SK-N-SH (cell line): Measurements from ENCODE around the gene PEAK1.

Experiments used
- CTCF ChIP-seq: fragments of 200-600 bp; sonication (generic); IDR thresholded peaks from 2 replicates; pipeline ENCODE4 v1.6.1; 2017; ENCODE audit warnings: antibody characterized with exemption, mild to moderate bottlenecking, moderate library complexity
- EP300 ChIP-seq, 2 experiments: IDR thresholded peaks; 2 replicates each; pipeline versions ENCODE4 v1.4.0 to v1.6.1; 2012; ENCODE audit warnings: borderline replicate concordance in 1 of 2, low read depth in 1 of 2, low read length in 1 of 2
- EZH2phosphoT487 ChIP-seq: fragments of 200-600 bp; sonication (generic); IDR thresholded peaks from 2 replicates; pipeline ENCODE4 v1.6.1; 2017; ENCODE audit warnings: low read depth, mixed run types, mild to moderate bottlenecking, antibody characterized with exemption, moderate library complexity, borderline replicate concordance
- GABPA ChIP-seq: IDR thresholded peaks from 2 replicates; pipeline ENCODE4 v1.4.0; 2012; ENCODE audit warnings: low read depth, mild to moderate bottlenecking
- GATA2 ChIP-seq: sonication (generic); formaldehyde crosslinking; IDR thresholded peaks from 2 replicates; pipeline ENCODE4 v1.5.0; 2020; ENCODE audit warnings: mild to moderate bottlenecking, missing genetic modification reagents
- MEF2A ChIP-seq: IDR thresholded peaks from 2 replicates; pipeline ENCODE4 v1.4.0; 2012; ENCODE audit warnings: low read depth, borderline replicate concordance
- NRF1 ChIP-seq: IDR thresholded peaks from 2 replicates; pipeline ENCODE4 v1.6.1; 2012; ENCODE audit warnings: low read depth, mild to moderate bottlenecking, low read length
- POLR2AphosphoS5 ChIP-seq: IDR thresholded peaks from 2 replicates; pipeline ENCODE4 v1.6.1; 2012; ENCODE audit warnings: low read depth, low read length
- RCOR1 ChIP-seq: fragments of 150-350 bp; IDR thresholded peaks from 2 replicates; pipeline ENCODE4 v1.6.1; 2017; ENCODE audit warnings: antibody characterized with exemption, low read length
- RFX5 ChIP-seq: IDR thresholded peaks from 2 replicates; pipeline ENCODE4 v1.6.1; 2012; ENCODE audit warnings: mild to moderate bottlenecking, improper control_type of control experiment, low read length
- TEAD4 ChIP-seq: IDR thresholded peaks from 2 replicates; pipeline ENCODE4 v1.4.0; 2012; ENCODE audit warnings: mild to moderate bottlenecking, borderline replicate concordance; ENCODE audit not compliant: insufficient read depth
- USF2 ChIP-seq: fragments of 150-350 bp; IDR thresholded peaks from 2 replicates; pipeline ENCODE4 v1.6.1; 2017; ENCODE audit warnings: antibody characterized with exemption, low read length, low read depth, borderline replicate concordance

DNA sequence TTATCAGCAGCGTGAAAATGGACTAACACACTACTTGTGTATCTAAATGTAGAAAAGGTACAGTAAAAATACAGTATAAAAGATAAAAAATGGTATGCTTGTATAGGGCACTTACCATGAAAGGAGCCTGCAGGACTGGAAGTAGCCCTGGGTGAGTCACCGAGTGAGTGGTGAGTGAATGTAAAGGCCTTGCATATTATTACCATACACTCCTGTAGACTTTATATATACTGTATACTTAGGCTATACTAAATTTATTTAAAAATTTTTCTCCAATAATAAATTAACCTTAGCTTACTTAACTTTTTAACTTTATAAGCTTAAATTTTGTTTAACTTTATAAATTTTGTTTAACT, 281.8 kb downstream of the PEAK1 start:
- TF ChIP-seq RCOR1 = no peak
- no peak for TF ChIP-seq POLR2AphosphoS5
- TF ChIP-seq CTCF = no peak
- no peak for TF ChIP-seq EP300 (IDR thresholded peaks at IDR 0.05; ENCODE audit: borderline replicate concordance in 1 of 2, low read depth in 1 of 2, low read length in 1 of 2)
- no peak for TF ChIP-seq USF2
- no peak for TF ChIP-seq GABPA
- TF ChIP-seq NRF1 = no peak
- no peak for TF ChIP-seq MEF2A
- no peak for TF ChIP-seq TEAD4
- no peak for TF ChIP-seq GATA2 (CRISPR knock-in tag)
- TF ChIP-seq EZH2phosphoT487 = no peak
- TF ChIP-seq RFX5 = no peak
